ENCODE data around the gene TNRC6B. TPM values are rescaled to one million over a fixed set of nuclear protein-coding genes. Genes with fewer than 3 reads are reported as not detected.

The TNRC6B gene
- total RNA-seq, 1 donor, result 26.4 TPM

GRCh38 chr22:40270031-40270430 is 92.3 kb downstream of the TNRC6B start:
- H3K4me3 ChIP-seq (ENCODE audit: insufficient read depth, low read length), result no peak overlapping the region
- no peaks in the 10 kb centered on the region for H3K9me3 ChIP-seq (ENCODE audit: low read depth, low read length)
- H3K36me3 ChIP-seq (ENCODE audit: insufficient read depth, low read length), result peaks cover 3% of the 10 kb centered on the region
- no peaks in the 10 kb centered on the region for H3K4me1 ChIP-seq (ENCODE audit: insufficient read depth, low read length)
- peaks cover 3% of the 10 kb centered on the region for H4K20me1 ChIP-seq (ENCODE audit: insufficient read depth, low read length)
- H3K4me2 ChIP-seq (ENCODE audit: insufficient read depth, low read length), result no peak overlapping the region
- H3K79me2 ChIP-seq (ENCODE audit: insufficient read depth, low read length), result peaks cover 6% of the 10 kb centered on the region
- no peak for DNase-seq (ENCODE audit: insufficient read length, low spot score, missing footprints)
- no peak for TF ChIP-seq CTCF (IDR thresholded peaks at IDR 0.05; ENCODE audit: extremely low read depth, low read depth, low read length)
- H3K27ac ChIP-seq (ENCODE audit: low read depth, low read length), result no peak overlapping the region
- H3K27me3 ChIP-seq (ENCODE audit: insufficient read depth, low read length), result no peaks in the 10 kb centered on the region
- H2AFZ ChIP-seq (ENCODE audit: low read length), result no peak overlapping the region

GRCh38 chr22:40270748-40271373 is 93.1 kb downstream of the TNRC6B start:
- no peak for TF ChIP-seq CTCF (IDR thresholded peaks at IDR 0.05; ENCODE audit: extremely low read depth, low read depth, low read length)
- no peak for DNase-seq (ENCODE audit: insufficient read length, low spot score, missing footprints)
- no peaks in the 10 kb centered on the region for H3K4me1 ChIP-seq (ENCODE audit: insufficient read depth, low read length)

GRCh38 chr22:40271440-40271839 is 93.7 kb downstream of the TNRC6B start:
- no peak overlapping the region for H3K4me3 ChIP-seq (ENCODE audit: insufficient read depth, low read length)
- H3K36me3 ChIP-seq (ENCODE audit: insufficient read depth, low read length), result peaks cover 3% of the 10 kb centered on the region
- no peak overlapping the region for H3K4me2 ChIP-seq (ENCODE audit: insufficient read depth, low read length)
- H3K27me3 ChIP-seq (ENCODE audit: insufficient read depth, low read length), result no peaks in the 10 kb centered on the region
- no peak for TF ChIP-seq CTCF (IDR thresholded peaks at IDR 0.05; ENCODE audit: extremely low read depth, low read depth, low read length)
- H3K27ac ChIP-seq (ENCODE audit: low read depth, low read length), result no peak overlapping the region
- H2AFZ ChIP-seq (ENCODE audit: low read length), result no peak overlapping the region
- peaks cover 3% of the 10 kb centered on the region for H4K20me1 ChIP-seq (ENCODE audit: insufficient read depth, low read length)
- no peaks in the 10 kb centered on the region for H3K9me3 ChIP-seq (ENCODE audit: low read depth, low read length)
- no peaks in the 10 kb centered on the region for H3K4me1 ChIP-seq (ENCODE audit: insufficient read depth, low read length)
- DNase-seq (ENCODE audit: insufficient read length, low spot score, missing footprints), result no peak
- H3K79me2 ChIP-seq (ENCODE audit: insufficient read depth, low read length), result peaks cover 6% of the 10 kb centered on the region

More at GRCh38 chr22:40270748-40271373, 93.1 kb downstream of the TNRC6B start:
- H3K27me3 ChIP-seq (ENCODE audit: insufficient read depth, low read length), result no peaks in the 10 kb centered on the region
- H3K4me3 ChIP-seq (ENCODE audit: insufficient read depth, low read length), result no peak overlapping the region
- H3K79me2 ChIP-seq (ENCODE audit: insufficient read depth, low read length), result peaks cover 6% of the 10 kb centered on the region
- H3K4me2 ChIP-seq (ENCODE audit: insufficient read depth, low read length), result no peak overlapping the region
- H2AFZ ChIP-seq (ENCODE audit: low read length), result no peak overlapping the region
- no peaks in the 10 kb centered on the region for H3K9me3 ChIP-seq (ENCODE audit: low read depth, low read length)
- no peak overlapping the region for H3K27ac ChIP-seq (ENCODE audit: low read depth, low read length)
- peaks cover 3% of the 10 kb centered on the region for H3K36me3 ChIP-seq (ENCODE audit: insufficient read depth, low read length)
- peaks cover 3% of the 10 kb centered on the region for H4K20me1 ChIP-seq (ENCODE audit: insufficient read depth, low read length)

GRCh38 chr22:40273319-40273718 is 95.6 kb downstream of the TNRC6B start:
- no peak for TF ChIP-seq CTCF (IDR thresholded peaks at IDR 0.05; ENCODE audit: extremely low read depth, low read depth, low read length)
- Histone ChIP-seq H3K9me3 (ENCODE audit: low read depth, low read length) (no peaks in the 10 kb centered on the region), H3K36me3 (ENCODE audit: insufficient read depth, low read length) (peaks cover 8% of the 10 kb centered on the region), H3K4me3 (ENCODE audit: insufficient read depth, low read length) (no peak overlapping the region), H3K79me2 (ENCODE audit: insufficient read depth, low read length) (peaks cover 9% of the 10 kb centered on the region), H3K4me2 (ENCODE audit: insufficient read depth, low read length) (no peak overlapping the region), H3K27me3 (ENCODE audit: insufficient read depth, low read length) (no peaks in the 10 kb centered on the region), H2AFZ (ENCODE audit: low read length) (no peak overlapping the region), H3K27ac (ENCODE audit: low read depth, low read length) (no peak overlapping the region), H3K4me1 (ENCODE audit: insufficient read depth, low read length) (peaks cover 9% of the 10 kb centered on the region), H4K20me1 (ENCODE audit: insufficient read depth, low read length) (peaks cover 3% of the 10 kb centered on the region)
- DNase-seq (ENCODE audit: insufficient read length, low spot score, missing footprints), result no peak
